ENCODE results near the gene SGK2.
A peak's percentile ranks its signal among the peaks of the same experiment; 100 is the strongest.
"Not testable (repeated sequence)": the region's sequence is repeated elsewhere in the genome, so short reads cannot be mapped to it uniquely, and the experiment has no call there.

Gene SGK2

DNA sequence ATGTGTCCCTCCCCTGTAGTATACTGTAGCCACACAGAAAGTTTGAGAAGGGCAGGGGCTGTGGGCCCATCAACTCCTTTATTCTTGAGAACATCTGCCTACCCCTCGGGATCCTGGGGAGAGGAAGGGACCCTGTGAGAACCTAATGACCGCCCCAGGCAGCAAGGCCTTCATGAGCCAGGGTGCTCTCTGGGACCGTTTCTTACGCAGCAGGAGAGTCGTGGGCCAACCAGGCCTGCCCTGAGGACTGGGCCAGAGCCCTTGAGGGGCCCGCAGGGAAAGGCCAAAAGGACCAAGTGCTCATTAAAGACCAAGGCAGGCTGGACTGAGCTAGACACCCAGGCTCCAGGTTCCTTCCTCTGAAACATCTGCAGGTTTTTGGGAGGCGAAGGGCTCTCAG lies 5.2 kb downstream of the SGK2 start:
- DNase-seq (ENCODE audit: low spot score), result no peak

DNA sequence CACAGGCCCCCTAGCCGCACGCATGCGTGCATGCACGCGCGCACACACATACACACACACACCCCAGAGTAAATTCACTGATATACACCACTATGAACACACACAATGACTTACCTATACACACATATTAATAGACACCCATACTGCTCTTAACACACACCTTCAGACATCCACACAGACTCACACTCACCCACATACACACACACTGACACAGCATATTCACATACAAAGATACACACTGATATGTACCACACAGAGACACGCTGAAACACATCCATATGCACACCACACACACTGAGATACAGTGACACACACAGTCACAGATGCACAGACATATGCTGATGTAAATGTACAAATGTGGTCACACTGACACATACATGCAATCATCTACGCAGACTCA lies 5.6 kb downstream of the SGK2 start:
- no peak for DNase-seq (ENCODE audit: low spot score)

DNA sequence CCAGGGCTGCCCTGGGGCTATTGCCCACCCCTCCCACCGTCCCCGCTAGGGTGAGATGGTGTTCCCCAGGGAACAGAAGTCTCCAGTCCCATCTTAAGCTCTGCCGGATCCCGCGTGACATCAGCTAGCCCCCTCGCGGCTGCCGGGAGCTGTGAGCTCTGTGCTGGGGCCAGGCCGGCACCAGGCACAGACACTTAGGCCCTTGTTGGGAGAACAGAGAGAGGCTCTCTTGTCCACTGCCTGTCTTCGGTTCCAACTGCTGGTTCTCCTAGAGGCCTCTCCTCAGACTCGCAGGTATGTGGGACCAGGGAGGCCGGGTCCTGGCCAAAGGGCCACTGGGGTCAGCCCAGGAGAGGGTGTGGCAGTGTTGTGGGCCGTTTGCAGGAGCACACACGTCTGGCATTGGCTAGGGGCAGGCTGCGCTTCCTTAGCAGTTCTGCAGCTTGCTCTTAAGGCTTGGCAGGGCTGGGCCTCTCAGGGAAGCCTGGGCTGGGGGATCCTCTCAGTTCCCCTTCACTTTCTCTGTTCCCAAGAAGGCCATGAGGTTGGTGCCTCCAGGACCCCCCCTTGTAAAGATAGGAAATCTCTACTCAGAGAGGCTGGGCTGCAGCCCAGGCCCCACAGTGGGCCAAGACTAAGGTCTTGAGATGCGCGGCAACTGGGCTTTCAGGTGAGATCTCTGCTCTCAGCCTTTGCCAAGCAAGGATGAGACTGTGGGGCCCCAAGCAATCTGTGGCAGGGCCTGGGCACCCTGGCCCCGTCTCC lies 6.3 kb downstream of the SGK2 start:
- DNase-seq (ENCODE audit: low spot score), result no peak

- no peak for DNase-seq (ENCODE audit: low spot score)
Observed at GRCh38 chr20:43565758-43566104, 6.9 kb downstream of the SGK2 start.

DNA sequence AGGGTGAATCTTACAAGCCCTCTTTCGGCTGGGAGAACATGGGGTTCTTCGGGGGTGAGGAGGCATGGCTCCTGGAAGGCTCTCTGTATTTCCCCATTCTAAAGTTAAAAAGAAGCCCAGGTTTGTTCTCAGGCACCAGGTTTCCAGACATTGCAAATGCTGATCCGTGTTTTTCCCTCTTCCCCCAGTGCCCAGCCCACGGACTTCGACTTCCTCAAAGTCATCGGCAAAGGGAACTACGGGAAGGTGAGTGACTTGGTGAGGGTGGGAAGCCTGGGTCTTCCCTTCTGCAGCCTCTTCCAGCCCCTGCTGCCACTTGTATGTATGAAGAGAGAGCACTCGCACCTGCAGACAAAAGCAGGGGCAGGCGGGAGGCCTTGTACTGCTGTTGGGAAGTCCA lies 8.7 kb downstream of the SGK2 start:
- DNase-seq (ENCODE audit: low spot score), result no peak

DNA sequence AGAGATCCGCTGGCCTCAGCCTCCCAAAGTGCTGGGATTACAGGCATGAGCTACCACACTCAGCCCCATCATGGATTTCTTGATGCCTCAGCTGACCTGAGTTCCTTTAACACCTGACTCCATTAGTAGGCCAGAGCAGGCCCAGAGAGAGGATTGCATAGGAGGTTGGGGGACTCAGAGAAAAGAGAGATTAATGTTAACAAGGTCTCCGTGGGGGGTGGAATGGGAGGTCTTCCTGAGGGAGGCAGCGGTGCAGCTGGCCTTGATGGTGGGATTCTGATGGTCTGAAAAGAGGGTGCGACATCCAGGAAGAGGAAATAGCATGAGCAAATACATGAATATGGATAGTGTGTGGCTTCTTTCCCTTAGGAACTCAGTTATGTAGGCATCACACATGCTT lies 9.9 kb downstream of the SGK2 start:
- DNase-seq (ENCODE audit: low spot score), result no peak

DNA sequence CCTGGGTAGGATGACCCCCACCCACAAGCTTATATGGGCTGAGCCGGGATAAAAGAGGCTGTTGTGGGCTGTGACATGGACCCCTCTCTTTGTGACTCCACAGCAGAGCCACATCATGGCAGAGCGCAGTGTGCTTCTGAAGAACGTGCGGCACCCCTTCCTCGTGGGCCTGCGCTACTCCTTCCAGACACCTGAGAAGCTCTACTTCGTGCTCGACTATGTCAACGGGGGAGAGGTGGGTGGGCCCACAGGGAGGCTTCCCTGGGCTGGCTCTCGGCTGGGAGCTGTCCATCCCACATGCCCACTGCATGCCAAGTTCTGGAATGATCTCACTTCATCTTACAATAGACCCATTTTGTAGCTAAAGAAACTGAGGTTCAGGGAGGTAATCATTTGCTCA lies 10.5 kb downstream of the SGK2 start:
- DNase-seq (ENCODE audit: low spot score), result no peak

- no peak for DNase-seq (ENCODE audit: low spot score)
Observed at GRCh38 chr20:43570496-43570895, 11.7 kb downstream of the SGK2 start.

DNA sequence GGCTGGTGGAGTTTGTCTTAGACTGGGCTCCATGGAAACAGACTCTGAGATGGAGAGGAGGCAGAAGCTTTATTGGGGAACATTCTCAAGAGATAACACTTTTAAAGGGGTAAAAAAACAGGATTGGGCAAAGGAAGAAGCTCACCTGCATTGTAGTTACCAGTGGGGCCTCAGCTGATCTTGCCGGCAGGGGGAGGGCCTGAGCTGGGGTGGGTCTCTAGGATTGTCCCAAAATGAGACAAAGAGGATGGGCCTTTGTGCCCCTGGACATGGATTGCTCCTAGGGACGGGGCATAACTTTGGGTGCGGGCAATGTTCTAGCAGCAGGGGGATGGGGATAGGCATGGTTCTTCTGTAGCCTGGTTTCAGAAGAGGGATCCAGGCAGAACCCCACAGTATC lies 12.5 kb downstream of the SGK2 start:
- peak; percentile 6 for DNase-seq (ENCODE audit: low spot score)

DNA sequence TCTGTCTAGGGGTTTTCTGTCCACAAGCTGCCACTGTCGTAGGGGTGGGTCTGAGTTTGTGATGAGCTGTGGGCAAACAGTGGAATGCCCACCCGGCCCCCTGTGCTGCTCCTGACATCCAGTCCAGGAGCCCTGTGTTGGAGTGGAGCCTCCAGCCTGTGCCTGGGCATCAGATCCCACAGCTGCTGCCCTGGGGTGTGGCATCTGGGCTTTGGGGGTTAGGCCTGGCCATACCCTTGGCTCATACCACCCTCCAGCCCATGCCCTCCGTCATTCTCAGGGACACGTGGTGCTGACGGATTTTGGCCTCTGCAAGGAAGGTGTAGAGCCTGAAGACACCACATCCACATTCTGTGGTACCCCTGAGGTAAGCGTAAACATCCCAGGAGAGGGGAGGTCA lies 12.9 kb downstream of the SGK2 start:
- DNase-seq (ENCODE audit: low spot score), result peak; percentile 4

GRCh38 chr20:43572891-43573290 lies 14.1 kb downstream of the SGK2 start:
- peak; percentile 3 for DNase-seq (ENCODE audit: low spot score)

GRCh38 chr20:43576108-43576507 lies 17.3 kb downstream of the SGK2 start:
- DNase-seq (ENCODE audit: low spot score), result no peak

DNA sequence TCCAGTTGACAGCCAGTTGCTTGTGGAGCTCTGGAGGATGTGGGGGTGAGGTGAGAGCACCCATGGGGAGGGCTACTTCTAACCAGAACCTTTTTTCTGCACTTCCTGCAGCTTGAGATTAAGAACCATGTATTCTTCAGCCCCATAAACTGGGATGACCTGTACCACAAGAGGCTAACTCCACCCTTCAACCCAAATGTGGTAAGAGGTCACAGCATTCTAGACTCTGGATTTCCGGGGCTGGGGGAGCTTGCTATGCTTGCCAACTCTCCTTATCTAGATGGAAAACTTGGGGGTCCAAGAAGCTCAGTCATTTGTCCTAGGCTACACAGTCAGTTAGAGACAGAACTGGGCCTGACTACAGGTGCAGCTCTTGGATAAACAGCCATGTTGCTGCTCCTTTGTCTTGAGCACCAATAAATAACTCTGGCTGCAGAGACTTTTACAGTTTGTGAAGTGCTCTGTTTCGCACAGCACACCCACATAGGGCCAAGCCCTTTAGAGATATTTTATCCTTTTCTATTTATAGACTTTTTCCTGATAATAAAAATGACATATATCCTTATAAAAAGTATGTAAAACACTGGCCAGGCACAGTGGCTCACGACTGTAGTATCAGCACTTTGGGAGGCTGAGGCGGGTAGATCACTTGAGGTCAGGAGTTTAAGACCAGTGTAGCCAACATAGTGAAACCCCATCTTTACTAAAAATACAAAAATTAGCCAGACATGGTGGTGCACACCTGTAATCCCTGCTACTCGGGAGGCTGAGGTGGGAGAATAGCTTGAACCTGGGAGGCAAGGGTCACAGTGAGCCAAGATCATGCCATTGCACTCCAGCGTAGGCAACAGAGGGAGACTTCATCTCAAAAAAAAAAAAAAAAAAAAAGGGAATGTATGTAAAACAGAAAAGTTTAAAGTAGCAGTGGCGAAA lies 21.3 kb downstream of the SGK2 start:
- DNase-seq (ENCODE audit: low spot score), result no peak

GRCh38 chr20:43583133-43583864 lies 24.5 kb downstream of the SGK2 start:
- DNase-seq (ENCODE audit: low spot score), result no peak

- DNase-seq (ENCODE audit: low spot score), result peak; percentile 92
Observed at GRCh38 chr20:43583982-43584432, 25.2 kb downstream of the SGK2 start.

GRCh38 chr20:43584448-43585136 lies 25.8 kb downstream of the SGK2 start:
- peak; percentile 67 for DNase-seq (ENCODE audit: low spot score)

DNA sequence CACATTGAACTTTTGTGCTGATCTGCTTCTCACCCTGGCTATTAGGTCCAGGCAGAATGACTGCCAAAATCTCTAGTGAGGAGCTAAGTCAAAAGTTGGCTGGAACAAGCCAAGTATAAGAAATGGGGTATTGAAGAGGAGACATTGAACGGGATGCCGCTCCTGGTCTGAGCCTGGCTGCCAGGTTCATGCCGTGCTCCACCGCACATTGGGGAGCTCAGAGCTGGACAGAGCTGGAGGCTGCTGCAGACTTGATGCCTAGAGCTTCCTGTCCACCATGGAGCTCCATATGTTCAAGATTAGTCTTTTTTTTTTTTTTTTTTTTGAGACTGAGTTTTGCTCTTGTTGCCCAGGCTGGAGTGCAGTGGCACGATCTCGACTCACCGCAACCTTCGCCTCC lies 27.8 kb downstream of the SGK2 start:
- no peak for DNase-seq (ENCODE audit: low spot score)

GRCh38 chr20:43588526-43588925 lies 29.7 kb downstream of the SGK2 start:
- not testable (repeated sequence) for DNase-seq (ENCODE audit: low spot score)

GRCh38 chr20:43590036-43590391 lies 31.2 kb downstream of the SGK2 start:
- DNase-seq (ENCODE audit: low spot score), result no peak

DNA sequence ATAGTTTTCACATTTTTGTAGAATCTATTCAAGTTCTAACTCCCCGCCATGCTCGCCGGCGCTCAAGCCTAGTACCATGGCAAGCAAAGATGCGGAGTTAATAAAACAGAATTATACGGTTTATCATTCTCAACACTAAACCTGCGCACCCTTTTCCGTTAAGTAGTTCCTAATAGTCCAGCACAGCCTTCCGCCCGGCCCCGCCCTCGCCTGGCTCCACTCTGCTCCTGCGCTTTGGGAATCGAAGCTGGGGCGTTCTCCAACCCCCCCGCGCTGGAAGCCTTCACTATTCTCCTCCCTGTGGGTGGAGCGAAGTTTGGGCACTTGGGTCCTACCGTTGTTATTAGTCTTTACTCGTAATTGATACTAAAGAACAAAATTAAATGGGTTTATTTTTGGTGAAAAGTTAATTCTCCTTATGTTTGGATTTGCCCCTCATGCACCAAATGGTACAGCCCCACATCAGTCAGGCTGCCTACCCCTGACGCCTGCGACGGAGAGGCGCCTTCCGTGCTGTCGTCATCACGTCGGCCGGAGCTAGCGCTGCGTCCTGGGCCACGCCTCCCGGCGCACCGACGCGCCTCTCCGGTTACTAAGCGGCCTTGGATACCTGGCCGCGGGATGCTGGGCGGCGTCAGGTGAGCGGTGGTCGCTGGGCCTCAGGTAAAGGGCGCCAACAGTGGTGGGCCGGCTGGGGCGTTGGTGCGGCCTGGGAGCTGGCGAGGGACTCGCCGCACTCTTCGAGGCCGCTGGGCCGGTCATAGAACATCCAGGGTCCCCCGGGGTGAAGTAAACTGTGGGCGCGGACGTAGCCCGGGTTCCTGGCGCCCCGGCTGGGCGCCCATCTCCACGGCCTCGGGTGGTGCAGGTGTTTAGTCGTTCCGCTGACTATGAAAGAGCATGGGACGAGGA lies 31.8 kb downstream of the SGK2 start, which contains the start of gene IFT52:
IFT52 (plus strand) TSS at position 546 of the 912 bp plus-strand sequence. CDS start 3,762 bp downstream, outside the sequence.
- peak; percentile 97 for DNase-seq (ENCODE audit: low spot score)

- not testable (repeated sequence) for DNase-seq (ENCODE audit: low spot score)
Observed at GRCh38 chr20:43601960-43602359, 43.1 kb downstream of the SGK2 start.
